Neural cell (in vitro differentiated cells): ENCODE data around the gene NRROS.

Experiments used
- CTCF ChIP-seq: fragments of 450-650 bp; IDR thresholded peaks from 2 replicates; pipeline ENCODE4 v1.5.1; 2014; ENCODE audit warnings: antibody characterized with exemption, mild to moderate bottlenecking, moderate library complexity; ENCODE audit not compliant: poor library complexity, severe bottlenecking
- EP300 ChIP-seq: fragments of 450-650 bp; conservative IDR thresholded peaks from 2 replicates; pipeline ENCODE4 v1.6.1; 2014; ENCODE audit warnings: antibody characterized with exemption, mild to moderate bottlenecking, moderate library complexity; ENCODE audit not compliant: poor library complexity, severe bottlenecking
- EZH2 ChIP-seq: fragments of 200-600, 300-800 bp; shearing (Covaris generic), sonication (generic); IDR thresholded peaks from 2 replicates; pipeline ENCODE4 v1.6.1; 2014; ENCODE audit warnings: antibody characterized with exemption, low read length, borderline replicate concordance, mild to moderate bottlenecking; ENCODE audit not compliant: insufficient read depth, poor library complexity, severe bottlenecking
- MXI1 ChIP-seq: fragments of 450-650 bp; conservative IDR thresholded peaks from 2 replicates; pipeline ENCODE4 v1.6.1; 2014; ENCODE audit warnings: antibody characterized with exemption, mild to moderate bottlenecking; ENCODE audit not compliant: poor library complexity, severe bottlenecking
- POLR2AphosphoS5 ChIP-seq: IDR thresholded peaks from 2 replicates; pipeline ENCODE4 v1.6.1; 2012
- RAD21 ChIP-seq: fragments of 450-650 bp; conservative IDR thresholded peaks from 2 replicates; pipeline ENCODE4 v1.6.1; 2014; ENCODE audit warnings: antibody characterized with exemption, mild to moderate bottlenecking, moderate library complexity
- REST ChIP-seq: IDR thresholded peaks from 2 replicates; pipeline ENCODE4 v1.6.1; 2012; ENCODE audit warnings: borderline replicate concordance
- SMC3 ChIP-seq: fragments of 450-650 bp; conservative IDR thresholded peaks from 2 replicates; pipeline ENCODE4 v1.6.1; 2014; ENCODE audit warnings: antibody characterized with exemption, mild to moderate bottlenecking, moderate library complexity; ENCODE audit not compliant: poor library complexity
- TAF1 ChIP-seq: IDR thresholded peaks from 2 replicates; pipeline ENCODE4 v1.6.1; 2012; ENCODE audit warnings: low read depth

- TF ChIP-seq CTCF = no peak
- no peak for TF ChIP-seq EZH2
- TF ChIP-seq REST = no peak
- TF ChIP-seq RAD21 = no peak
- TF ChIP-seq POLR2AphosphoS5 = no peak
- no peak for TF ChIP-seq SMC3
- no peak for TF ChIP-seq EP300
- no peak for TF ChIP-seq TAF1
- no peak for TF ChIP-seq MXI1
Measured at GRCh38 chr3:196697270-196697669, 57.8 kb downstream of the NRROS start.
